H1 (cell line): ENCODE data around the gene EPHA3. TPM values are rescaled to one million over a fixed set of nuclear protein-coding genes. Genes with fewer than 3 reads are reported as not detected.

Experiments
- BACH1 ChIP-seq: IDR thresholded peaks from 2 replicates; pipeline ENCODE4 v1.6.1; 2012; ENCODE audit warnings: low read length, improper control_type of control experiment
- polyA plus RNA-seq, 7 experiments: library from polyadenylated mRNA; depleted of rRNA in 3 of 7; stranded (reverse) in 5 of 7; unstranded in 2 of 7; fragments of >200 nt in 5 of 7; fragments of 200-250 nt in 2 of 7; gene quantifications; 1 replicate in 5 of 7; 2 replicates in 1 of 7; 4 replicates in 1 of 7; pipeline versions ENCODE4 v1.2.1 to v1.2.3, GENCODE V29; 2011 to 2013; ENCODE audit warnings: missing spikeins in 2 of 7, mixed read lengths in 2 of 7
- total RNA-seq: library from RNA; stranded (reverse); fragmentation: NEBNext Ultra II Directional; extraction: Animal tissue kit (Norgen Biotek cat#: 25700); gene quantifications from 2 replicates; pipeline ENCODE4 v1.2.1, GENCODE V29; 2021
- TF ChIP-seq, protein P1 (sequence below): fragments of 300-600 bp; sonication (generic); IDR thresholded peaks from 2 replicates; pipeline ENCODE4 v1.7.1; 2012; ENCODE audit warnings: low read length, moderate library complexity, mild to moderate bottlenecking, inconsistent platforms; ENCODE audit not compliant: insufficient replicate concordance

Gene EPHA3
- total and polyA plus RNA-seq, 2 of the 8 experiments (the other 6 are each of a cell fraction or from before 2014, with no cell fraction given), result 0.09 to 0.22 TPM

DNA sequence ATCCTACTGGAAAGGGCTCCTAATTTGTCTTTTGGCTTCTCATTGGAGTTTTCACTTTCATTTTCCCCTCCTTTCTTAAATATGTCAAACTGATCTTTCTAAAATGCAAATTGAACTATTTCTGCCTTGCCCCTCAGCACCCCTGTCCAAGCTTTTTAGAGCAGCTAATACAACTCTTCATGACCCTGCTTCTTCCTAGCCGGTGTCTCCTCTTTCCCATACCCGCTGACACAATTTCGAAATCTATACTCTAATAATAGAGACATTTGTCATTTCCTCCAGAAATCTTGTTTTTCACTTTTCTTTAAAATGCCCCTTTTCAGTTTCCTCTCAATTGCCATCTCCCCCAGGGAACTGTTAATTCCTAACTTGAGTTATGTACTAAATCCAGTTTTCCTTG lies 2.9 kb upstream of the EPHA3 start (continued):
- TF ChIP-seq, protein P1, sequence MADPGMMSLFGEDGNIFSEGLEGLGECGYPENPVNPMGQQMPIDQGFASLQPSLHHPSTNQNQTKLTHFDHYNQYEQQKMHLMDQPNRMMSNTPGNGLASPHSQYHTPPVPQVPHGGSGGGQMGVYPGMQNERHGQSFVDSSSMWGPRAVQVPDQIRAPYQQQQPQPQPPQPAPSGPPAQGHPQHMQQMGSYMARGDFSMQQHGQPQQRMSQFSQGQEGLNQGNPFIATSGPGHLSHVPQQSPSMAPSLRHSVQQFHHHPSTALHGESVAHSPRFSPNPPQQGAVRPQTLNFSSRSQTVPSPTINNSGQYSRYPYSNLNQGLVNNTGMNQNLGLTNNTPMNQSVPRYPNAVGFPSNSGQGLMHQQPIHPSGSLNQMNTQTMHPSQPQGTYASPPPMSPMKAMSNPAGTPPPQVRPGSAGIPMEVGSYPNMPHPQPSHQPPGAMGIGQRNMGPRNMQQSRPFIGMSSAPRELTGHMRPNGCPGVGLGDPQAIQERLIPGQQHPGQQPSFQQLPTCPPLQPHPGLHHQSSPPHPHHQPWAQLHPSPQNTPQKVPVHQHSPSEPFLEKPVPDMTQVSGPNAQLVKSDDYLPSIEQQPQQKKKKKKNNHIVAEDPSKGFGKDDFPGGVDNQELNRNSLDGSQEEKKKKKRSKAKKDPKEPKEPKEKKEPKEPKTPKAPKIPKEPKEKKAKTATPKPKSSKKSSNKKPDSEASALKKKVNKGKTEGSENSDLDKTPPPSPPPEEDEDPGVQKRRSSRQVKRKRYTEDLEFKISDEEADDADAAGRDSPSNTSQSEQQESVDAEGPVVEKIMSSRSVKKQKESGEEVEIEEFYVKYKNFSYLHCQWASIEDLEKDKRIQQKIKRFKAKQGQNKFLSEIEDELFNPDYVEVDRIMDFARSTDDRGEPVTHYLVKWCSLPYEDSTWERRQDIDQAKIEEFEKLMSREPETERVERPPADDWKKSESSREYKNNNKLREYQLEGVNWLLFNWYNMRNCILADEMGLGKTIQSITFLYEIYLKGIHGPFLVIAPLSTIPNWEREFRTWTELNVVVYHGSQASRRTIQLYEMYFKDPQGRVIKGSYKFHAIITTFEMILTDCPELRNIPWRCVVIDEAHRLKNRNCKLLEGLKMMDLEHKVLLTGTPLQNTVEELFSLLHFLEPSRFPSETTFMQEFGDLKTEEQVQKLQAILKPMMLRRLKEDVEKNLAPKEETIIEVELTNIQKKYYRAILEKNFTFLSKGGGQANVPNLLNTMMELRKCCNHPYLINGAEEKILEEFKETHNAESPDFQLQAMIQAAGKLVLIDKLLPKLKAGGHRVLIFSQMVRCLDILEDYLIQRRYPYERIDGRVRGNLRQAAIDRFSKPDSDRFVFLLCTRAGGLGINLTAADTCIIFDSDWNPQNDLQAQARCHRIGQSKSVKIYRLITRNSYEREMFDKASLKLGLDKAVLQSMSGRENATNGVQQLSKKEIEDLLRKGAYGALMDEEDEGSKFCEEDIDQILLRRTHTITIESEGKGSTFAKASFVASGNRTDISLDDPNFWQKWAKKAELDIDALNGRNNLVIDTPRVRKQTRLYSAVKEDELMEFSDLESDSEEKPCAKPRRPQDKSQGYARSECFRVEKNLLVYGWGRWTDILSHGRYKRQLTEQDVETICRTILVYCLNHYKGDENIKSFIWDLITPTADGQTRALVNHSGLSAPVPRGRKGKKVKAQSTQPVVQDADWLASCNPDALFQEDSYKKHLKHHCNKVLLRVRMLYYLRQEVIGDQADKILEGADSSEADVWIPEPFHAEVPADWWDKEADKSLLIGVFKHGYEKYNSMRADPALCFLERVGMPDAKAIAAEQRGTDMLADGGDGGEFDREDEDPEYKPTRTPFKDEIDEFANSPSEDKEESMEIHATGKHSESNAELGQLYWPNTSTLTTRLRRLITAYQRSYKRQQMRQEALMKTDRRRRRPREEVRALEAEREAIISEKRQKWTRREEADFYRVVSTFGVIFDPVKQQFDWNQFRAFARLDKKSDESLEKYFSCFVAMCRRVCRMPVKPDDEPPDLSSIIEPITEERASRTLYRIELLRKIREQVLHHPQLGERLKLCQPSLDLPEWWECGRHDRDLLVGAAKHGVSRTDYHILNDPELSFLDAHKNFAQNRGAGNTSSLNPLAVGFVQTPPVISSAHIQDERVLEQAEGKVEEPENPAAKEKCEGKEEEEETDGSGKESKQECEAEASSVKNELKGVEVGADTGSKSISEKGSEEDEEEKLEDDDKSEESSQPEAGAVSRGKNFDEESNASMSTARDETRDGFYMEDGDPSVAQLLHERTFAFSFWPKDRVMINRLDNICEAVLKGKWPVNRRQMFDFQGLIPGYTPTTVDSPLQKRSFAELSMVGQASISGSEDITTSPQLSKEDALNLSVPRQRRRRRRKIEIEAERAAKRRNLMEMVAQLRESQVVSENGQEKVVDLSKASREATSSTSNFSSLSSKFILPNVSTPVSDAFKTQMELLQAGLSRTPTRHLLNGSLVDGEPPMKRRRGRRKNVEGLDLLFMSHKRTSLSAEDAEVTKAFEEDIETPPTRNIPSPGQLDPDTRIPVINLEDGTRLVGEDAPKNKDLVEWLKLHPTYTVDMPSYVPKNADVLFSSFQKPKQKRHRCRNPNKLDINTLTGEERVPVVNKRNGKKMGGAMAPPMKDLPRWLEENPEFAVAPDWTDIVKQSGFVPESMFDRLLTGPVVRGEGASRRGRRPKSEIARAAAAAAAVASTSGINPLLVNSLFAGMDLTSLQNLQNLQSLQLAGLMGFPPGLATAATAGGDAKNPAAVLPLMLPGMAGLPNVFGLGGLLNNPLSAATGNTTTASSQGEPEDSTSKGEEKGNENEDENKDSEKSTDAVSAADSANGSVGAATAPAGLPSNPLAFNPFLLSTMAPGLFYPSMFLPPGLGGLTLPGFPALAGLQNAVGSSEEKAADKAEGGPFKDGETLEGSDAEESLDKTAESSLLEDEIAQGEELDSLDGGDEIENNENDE, result no peak
- TF ChIP-seq BACH1, result no peak
